Measurements from ENCODE around the gene PIKFYVE.

DNA sequence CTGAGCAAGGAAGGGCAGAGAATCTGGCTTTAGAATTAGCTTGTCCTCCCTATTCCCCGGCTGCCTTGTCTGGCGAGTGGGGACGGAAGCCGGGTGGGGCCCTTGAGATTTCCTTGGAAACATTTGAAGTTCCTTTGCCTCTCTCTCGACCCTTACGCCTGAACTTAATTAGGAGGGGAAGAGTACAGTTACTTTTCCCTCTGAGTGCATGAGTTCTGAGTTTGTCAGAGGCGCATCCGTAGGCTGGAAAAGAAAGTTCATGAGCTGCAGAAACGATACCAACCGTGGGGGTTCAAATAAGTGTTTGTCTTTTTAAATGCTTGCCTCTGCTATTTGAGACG is 468 bp downstream of the PIKFYVE start:
- TF ChIP-seq, protein P1, sequence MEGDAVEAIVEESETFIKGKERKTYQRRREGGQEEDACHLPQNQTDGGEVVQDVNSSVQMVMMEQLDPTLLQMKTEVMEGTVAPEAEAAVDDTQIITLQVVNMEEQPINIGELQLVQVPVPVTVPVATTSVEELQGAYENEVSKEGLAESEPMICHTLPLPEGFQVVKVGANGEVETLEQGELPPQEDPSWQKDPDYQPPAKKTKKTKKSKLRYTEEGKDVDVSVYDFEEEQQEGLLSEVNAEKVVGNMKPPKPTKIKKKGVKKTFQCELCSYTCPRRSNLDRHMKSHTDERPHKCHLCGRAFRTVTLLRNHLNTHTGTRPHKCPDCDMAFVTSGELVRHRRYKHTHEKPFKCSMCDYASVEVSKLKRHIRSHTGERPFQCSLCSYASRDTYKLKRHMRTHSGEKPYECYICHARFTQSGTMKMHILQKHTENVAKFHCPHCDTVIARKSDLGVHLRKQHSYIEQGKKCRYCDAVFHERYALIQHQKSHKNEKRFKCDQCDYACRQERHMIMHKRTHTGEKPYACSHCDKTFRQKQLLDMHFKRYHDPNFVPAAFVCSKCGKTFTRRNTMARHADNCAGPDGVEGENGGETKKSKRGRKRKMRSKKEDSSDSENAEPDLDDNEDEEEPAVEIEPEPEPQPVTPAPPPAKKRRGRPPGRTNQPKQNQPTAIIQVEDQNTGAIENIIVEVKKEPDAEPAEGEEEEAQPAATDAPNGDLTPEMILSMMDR (conservative IDR thresholded peaks at IDR 0.05 in 1 of 2, IDR thresholded peaks at IDR 0.05 in 1 of 2; ENCODE audit: low read depth in 1 of 2, low read length in 2 of 2): no peak
- TF ChIP-seq EZH2 (IDR thresholded peaks at IDR 0.05; ENCODE audit: low read length, missing control alignments): no peak

All from fibroblast of lung (primary cell).